H1 (cell line): Measurements from ENCODE around the gene PNMA3. TPM values are rescaled to one million over a fixed set of nuclear protein-coding genes. Genes with fewer than 3 reads are reported as not detected.

Source experiments
- CTCF ChIA-PET: fragments of 300-600 bp; sonication (Branson Sonifier 250); formaldehyde crosslinking; loops from one replicate; lab custom pipeline; 2021; ENCODE audit not compliant: partially characterized antibody; lab: Charles Lee
- POLR2A ChIA-PET: fragments of 300-600 bp; sonication (Branson Sonifier 250); formaldehyde crosslinking; loops from one replicate; lab custom pipeline; 2021; ENCODE audit warnings: inconsistent platforms; ENCODE audit not compliant: partially characterized antibody; lab: Charles Lee
- DNase-seq, 2 experiments: peaks; one replicate each; pipeline versions ENCODE4 v3.0.0 to v3.0.0-alpha.2; 2010 to 2022; ENCODE audit warnings: low spot score in 2 of 2, low read depth in 1 of 2, mixed read lengths in 1 of 2
- FAIRE-seq: peaks from 2 replicates; lab custom pipeline; 2011; peaks lifted over from hg19 to GRCh38; lab: Jason Lieb, UNC
- H2AFZ ChIP-seq: 2 replicates; pipeline ENCODE4 v1.8.1; 2012; ENCODE audit warnings: low read length, inconsistent platforms
- H2AK5ac ChIP-seq: 2 replicates; pipeline ENCODE4 v1.6.1; 2013; ENCODE audit warnings: low read depth, low read length
- H2BK120ac ChIP-seq: replicated peaks from 2 replicates; pipeline ENCODE3; 2013; ENCODE audit warnings: low read depth, low read length, inconsistent platforms
- H2BK12ac ChIP-seq: 2 replicates; pipeline ENCODE4 v1.6.1; 2013; ENCODE audit warnings: low read depth, low read length
- H2BK15ac ChIP-seq: 2 replicates; pipeline ENCODE4 v1.6.1; 2013; ENCODE audit warnings: low read length
- H2BK20ac ChIP-seq: 2 replicates; pipeline ENCODE4 v1.6.1; 2013; ENCODE audit warnings: low read length
- H2BK5ac ChIP-seq: 2 replicates; pipeline ENCODE4 v1.6.1; 2013; ENCODE audit warnings: low read depth, low read length
- H3K14ac ChIP-seq: 2 replicates; pipeline ENCODE4 v1.6.1; 2013; ENCODE audit warnings: inconsistent platforms; ENCODE audit not compliant: insufficient read length
- H3K18ac ChIP-seq: 2 replicates; pipeline ENCODE4 v1.6.1; 2013; ENCODE audit warnings: low read length; ENCODE audit errors: extremely low read depth
- H3K23ac ChIP-seq: 2 replicates; pipeline ENCODE4 v1.6.1; 2013; ENCODE audit warnings: inconsistent platforms; ENCODE audit not compliant: insufficient read length
- H3K23me2 ChIP-seq: 2 replicates; pipeline ENCODE4 v1.6.1; 2013; ENCODE audit warnings: low read depth, low read length
- H3K27ac ChIP-seq: 2 replicates; pipeline ENCODE4 v1.6.1; 2011; ENCODE audit warnings: low read depth, low read length, inconsistent platforms
- H3K27me3 ChIP-seq, 4 experiments: replicated peaks in 1 of 4; 1 replicate in 1 of 4; 2 replicates in 3 of 4; pipeline versions ENCODE4 v1.6.1 to v1.8.1; 2011 to 2013; ENCODE audit warnings: low read length in 3 of 4, mild to moderate bottlenecking in 3 of 4, inconsistent platforms in 2 of 4, mixed read lengths in 2 of 4, moderate library complexity in 1 of 4; ENCODE audit not compliant: control insufficient read depth in 3 of 4, insufficient read depth in 3 of 4; ENCODE audit errors: extremely low read depth in 1 of 4
- H3K36me3 ChIP-seq, 4 experiments: 2 replicates each; pipeline versions ENCODE4 v1.6.1 to v1.8.1; 2011 to 2013; ENCODE audit warnings: mild to moderate bottlenecking in 4 of 4, low read length in 3 of 4, moderate library complexity in 2 of 4, control low read depth in 1 of 4, inconsistent platforms in 1 of 4; ENCODE audit not compliant: insufficient read depth in 4 of 4, control insufficient read depth in 2 of 4
- H3K4ac ChIP-seq: replicated peaks from 2 replicates; pipeline ENCODE3; 2013; ENCODE audit warnings: low read length, low read depth, mixed read lengths, inconsistent platforms; ENCODE audit not compliant: insufficient read length
- H3K4me1 ChIP-seq, 4 experiments: replicated peaks in 1 of 4; 1 replicate in 1 of 4; 2 replicates in 3 of 4; pipeline versions ENCODE4 v1.6.1 to v1.8.1; 2011 to 2013; ENCODE audit warnings: low read length in 3 of 4, inconsistent platforms in 2 of 4, mixed read lengths in 1 of 4; ENCODE audit not compliant: insufficient read depth in 4 of 4, control insufficient read depth in 3 of 4
- H3K4me2 ChIP-seq, 2 experiments: 2 replicates each; pipeline versions ENCODE4 v1.6.1 to v1.8.1; 2011 to 2013; ENCODE audit warnings: low read depth in 2 of 2, low read length in 2 of 2, control low read depth in 1 of 2, inconsistent platforms in 1 of 2, mild to moderate bottlenecking in 1 of 2; ENCODE audit not compliant: insufficient read depth in 1 of 2
- H3K4me3 ChIP-seq, 4 experiments: fragments of 200-600, 300-600 bp in 1 of 4; sonication (generic), shearing (Covaris generic), sonication (Bioruptor Twin) in 1 of 4; 2 replicates each; pipeline versions ENCODE4 v1.5.1 to v1.8.1; 2011 to 2016; ENCODE audit warnings: low read length in 4 of 4, low read depth in 3 of 4, control low read depth in 2 of 4, inconsistent platforms in 2 of 4, mild to moderate bottlenecking in 2 of 4, mixed read lengths in 1 of 4, moderate library complexity in 1 of 4; ENCODE audit not compliant: insufficient read depth in 2 of 4; ENCODE audit errors: extremely low read depth in 1 of 4
- H3K56ac ChIP-seq: replicated peaks from 2 replicates; pipeline ENCODE3; 2013; ENCODE audit warnings: low read depth, mild to moderate bottlenecking, mixed read lengths, low read length, inconsistent platforms; ENCODE audit not compliant: insufficient read length
- H3K79me1 ChIP-seq: 2 replicates; pipeline ENCODE4 v1.6.1; 2013; ENCODE audit warnings: low read depth, low read length, control low read depth
- H3K79me2 ChIP-seq, 2 experiments: 2 replicates each; pipeline versions ENCODE4 v1.6.1 to v1.8.1; 2012 to 2013; ENCODE audit warnings: low read length in 2 of 2, mild to moderate bottlenecking in 2 of 2, inconsistent platforms in 1 of 2; ENCODE audit not compliant: insufficient read depth in 2 of 2, control insufficient read depth in 1 of 2
- H3K9ac ChIP-seq, 4 experiments: replicated peaks in 1 of 4; 1 replicate in 1 of 4; 2 replicates in 3 of 4; pipeline versions ENCODE4 v1.6.1 to v1.8.1; 2011 to 2013; ENCODE audit warnings: low read depth in 3 of 4, low read length in 3 of 4, control low read depth in 2 of 4, mild to moderate bottlenecking in 2 of 4, moderate library complexity in 2 of 4, inconsistent platforms in 1 of 4; ENCODE audit errors: extremely low read depth in 1 of 4
- H3K9me3 ChIP-seq, 2 experiments: 2 replicates each; pipeline versions ENCODE4 v1.6.1 to v1.8.1; 2012 to 2013; ENCODE audit warnings: mild to moderate bottlenecking in 2 of 2, moderate library complexity in 2 of 2, control low read depth in 1 of 2, inconsistent platforms in 1 of 2, low read depth in 1 of 2, low read length in 1 of 2, mixed read lengths in 1 of 2; ENCODE audit not compliant: insufficient read depth in 2 of 2
- H4K20me1 ChIP-seq, 2 experiments: replicated peaks in 1 of 2; 2 replicates each; pipeline versions ENCODE3 to v1.8.1; 2011 to 2013; ENCODE audit warnings: inconsistent platforms in 2 of 2, low read length in 2 of 2, mild to moderate bottlenecking in 1 of 2; ENCODE audit not compliant: insufficient read depth in 2 of 2, control insufficient read depth in 1 of 2
- H4K5ac ChIP-seq: 2 replicates; pipeline ENCODE4 v1.6.1; 2013; ENCODE audit warnings: low read length, low read depth, mixed read lengths, inconsistent platforms; ENCODE audit not compliant: insufficient read length
- H4K8ac ChIP-seq: 2 replicates; pipeline ENCODE4 v1.8.0; 2013; ENCODE audit warnings: mild to moderate bottlenecking, moderate library complexity, low read length, inconsistent platforms; ENCODE audit not compliant: insufficient read depth; ENCODE audit errors: extremely low read depth
- H4K91ac ChIP-seq: replicated peaks from 2 replicates; pipeline ENCODE3; 2013; ENCODE audit warnings: low read length, mixed read lengths, inconsistent platforms; ENCODE audit not compliant: insufficient read length
- BCL11A ChIP-seq, 2 experiments: IDR thresholded peaks; one replicate each; pipeline ENCODE4 v1.6.1; 2011; ENCODE audit warnings: low read depth in 2 of 2, low read length in 2 of 2, mild to moderate bottlenecking in 2 of 2
- CBX8 ChIP-seq: fragments of 300-800, 300-1000 bp; sonication (generic); IDR thresholded peaks from 2 replicates; pipeline ENCODE4 v1.7.1; 2016; ENCODE audit warnings: low read depth, low read length, borderline replicate concordance
- JUN ChIP-seq: IDR thresholded peaks from 2 replicates; pipeline ENCODE4 v1.6.1; 2011; ENCODE audit warnings: low read depth, mild to moderate bottlenecking, improper control_type of control experiment, low read length
- KDM1A ChIP-seq: fragments of 200-600, 300-600 bp; sonication (generic); IDR thresholded peaks from 2 replicates; pipeline ENCODE4 v1.7.1; 2016; ENCODE audit warnings: mild to moderate bottlenecking, low read length, borderline replicate concordance
- NRF1 ChIP-seq: IDR thresholded peaks from 2 replicates; pipeline ENCODE4 v1.6.1; 2011; ENCODE audit warnings: mild to moderate bottlenecking, low read depth, low read length, improper control_type of control experiment
- POLR2AphosphoS5 ChIP-seq: IDR thresholded peaks from 2 replicates; pipeline ENCODE4 v1.6.1; 2011; ENCODE audit warnings: low read depth, low read length
- POU5F1 ChIP-seq: IDR thresholded peaks from 2 replicates; pipeline ENCODE4 v1.6.1; 2011; ENCODE audit warnings: low read depth, mild to moderate bottlenecking, low read length, moderate library complexity
- SAP30 ChIP-seq: fragments of 300-600 bp; sonication (generic); IDR thresholded peaks from 2 replicates; pipeline ENCODE4 v1.7.1; 2012; ENCODE audit warnings: low read length, moderate library complexity, mild to moderate bottlenecking, inconsistent platforms; ENCODE audit not compliant: insufficient read depth, insufficient replicate concordance
- SIN3A ChIP-seq, 2 experiments: IDR thresholded peaks in 1 of 2; conservative IDR thresholded peaks in 1 of 2; 2 replicates each; pipeline ENCODE4 v1.6.1; 2011 to 2012; ENCODE audit warnings: low read length in 2 of 2, improper control_type of control experiment in 1 of 2, low read depth in 1 of 2, mild to moderate bottlenecking in 1 of 2
- SP1 ChIP-seq: IDR thresholded peaks from 2 replicates; pipeline ENCODE4 v1.6.1; 2011; ENCODE audit warnings: low read depth, low read length
- TAF7 ChIP-seq: optimal IDR thresholded peaks from 2 replicates; pipeline ENCODE3; 2011; ENCODE audit warnings: low read depth, mild to moderate bottlenecking, inconsistent platforms, low read length, moderate library complexity, borderline replicate concordance
- YY1 ChIP-seq: IDR thresholded peaks from 2 replicates; pipeline ENCODE4 v1.6.1; 2011; ENCODE audit warnings: low read depth, mild to moderate bottlenecking, low read length
- WGBS, 2 experiments: shearing (Covaris generic) in 1 of 2; methylation state at CpG; one replicate each; pipeline versions ENCODE4 v1.1.6 to v1.1.7; 2013 to 2015; ENCODE audit warnings: low lambda C conversion rate in 2 of 2, mixed read lengths in 2 of 2, inconsistent platforms in 1 of 2, low coverage in 1 of 2, missing lambda C conversion rate in 1 of 2; ENCODE audit not compliant: insufficient replicate concordance in 2 of 2, insufficient coverage in 1 of 2, insufficient read length in 1 of 2; ENCODE audit errors: extremely low coverage in 1 of 2, missing lambda C conversion rate in 1 of 2; 5-methylcytosine and 5-hydroxymethylcytosine counted together
- polyA plus RNA-seq, 7 experiments: library from polyadenylated mRNA; depleted of rRNA in 3 of 7; stranded (reverse) in 5 of 7; unstranded in 2 of 7; fragments of >200 nt in 5 of 7; fragments of 200-250 nt in 2 of 7; gene quantifications; 1 replicate in 5 of 7; 2 replicates in 1 of 7; 4 replicates in 1 of 7; pipeline versions ENCODE4 v1.2.1 to v1.2.3, GENCODE V29; 2011 to 2013; ENCODE audit warnings: missing spikeins in 2 of 7, mixed read lengths in 2 of 7
- total RNA-seq: library from RNA; stranded (reverse); fragmentation: NEBNext Ultra II Directional; extraction: Animal tissue kit (Norgen Biotek cat#: 25700); gene quantifications from 2 replicates; pipeline ENCODE4 v1.2.1, GENCODE V29; 2021
- TF ChIP-seq, protein P1 (sequence below): IDR thresholded peaks from 2 replicates; pipeline ENCODE4 v1.6.1; 2012; ENCODE audit warnings: inconsistent platforms
- TF ChIP-seq, protein P2 (sequence below): IDR thresholded peaks from 2 replicates; pipeline ENCODE4 v1.6.1; 2012; ENCODE audit warnings: inconsistent platforms

PNMA3 gene
- total and polyA plus RNA-seq, 2 of the 8 experiments (the other 6 are each of a cell fraction or from before 2014, with no cell fraction given), result 3.3 to 6.9 TPM

DNA sequence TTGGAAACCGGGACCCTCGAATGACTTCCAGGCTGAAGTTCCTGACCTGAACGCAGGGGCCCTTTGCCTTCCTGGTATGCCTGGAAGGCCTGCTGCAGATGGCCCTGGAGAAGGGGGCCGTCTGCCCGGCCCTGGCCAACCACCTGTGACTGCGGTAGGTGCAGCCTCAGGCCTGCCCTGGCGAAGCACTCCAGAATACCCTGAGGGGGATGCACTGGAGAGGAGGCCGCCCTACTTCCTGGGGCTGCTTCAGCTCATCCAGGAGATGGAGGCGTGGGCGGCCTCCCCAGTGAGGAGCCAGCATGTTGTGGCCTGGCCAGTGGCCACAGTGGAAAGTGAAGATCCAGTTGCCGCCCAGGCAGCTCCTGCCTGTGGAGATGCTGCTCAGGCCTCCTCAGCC, 26.4 kb upstream of the PNMA3 start:
- Histone ChIP-seq H2BK20ac (no peak overlapping the region), H2AK5ac (no peak overlapping the region), H2BK5ac (no peak overlapping the region), H3K4ac (no peak overlapping the region), H4K5ac (no peak overlapping the region), H4K20me1 (no peaks in the 10 kb centered on the region), H3K4me1 (no peaks in the 10 kb centered on the region; a peak in 1 of 7 replicates), H3K23ac (no peak overlapping the region), H2BK120ac (no peak overlapping the region), H3K23me2 (no peaks in the 10 kb centered on the region), H3K14ac (no peak overlapping the region), H3K27me3 (peaks cover 0 to 3% (median 0%) of the 10 kb centered on the region in 4 experiments; a peak in 1 of 7 replicates), H3K9me3 (no peaks in the 10 kb centered on the region), H4K91ac (no peak overlapping the region), H3K18ac (no peak overlapping the region), H3K79me2 (no peaks in the 10 kb centered on the region), H3K27ac (no peak overlapping the region), H2BK15ac (no peak overlapping the region), H2AFZ (no peak overlapping the region), H3K56ac (no peak overlapping the region), H2BK12ac (no peak overlapping the region), H3K36me3 (no peaks in the 10 kb centered on the region), H4K8ac (0 out of 2 replicates have a peak overlapping the region, but pooled peaks have one; percentile 35), H3K9ac (no peak overlapping the region), H3K4me2 (no peak overlapping the region), H3K79me1 (no peaks in the 10 kb centered on the region), H3K4me3 (no peak overlapping the region)
- DNase-seq, result no peak
- 83% methylated on average over 8 of the region's 11 CpGs; no CpG with 5 or more reads in 1 of the 2 experiments for WGBS, 2 experiments
- POLR2A ChIA-PET, result no interaction called here
- CTCF ChIA-PET, result interaction anchor here (0.6 to 1.1 kb wide), 6 partner anchors 64 to 556 kb away, joined by 3 to 6 read pairs (median 4); no protein-coding TSS in a partner anchor
- FAIRE-seq, result no peak
- TF ChIP-seq SP1 (no peak), TAF7 (no peak), JUN (no peak), POU5F1 (no peak), POLR2AphosphoS5 (no peak), KDM1A (no peak), YY1 (no peak), NRF1 (no peak), SAP30 (no peak), SIN3A (conservative IDR thresholded peaks at IDR 0.05 in 1 of 2, IDR thresholded peaks at IDR 0.05 in 1 of 2; ENCODE audit: low read depth in 1 of 2, low read length in 2 of 2) (no peak), CBX8 (no peak), BCL11A (IDR thresholded peaks at IDR 0.05; ENCODE audit: low read depth in 2 of 2, low read length in 2 of 2) (no peak)
- TF ChIP-seq, protein P1, sequence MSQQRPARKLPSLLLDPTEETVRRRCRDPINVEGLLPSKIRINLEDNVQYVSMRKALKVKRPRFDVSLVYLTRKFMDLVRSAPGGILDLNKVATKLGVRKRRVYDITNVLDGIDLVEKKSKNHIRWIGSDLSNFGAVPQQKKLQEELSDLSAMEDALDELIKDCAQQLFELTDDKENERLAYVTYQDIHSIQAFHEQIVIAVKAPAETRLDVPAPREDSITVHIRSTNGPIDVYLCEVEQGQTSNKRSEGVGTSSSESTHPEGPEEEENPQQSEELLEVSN, result no peak
- TF ChIP-seq, protein P2, sequence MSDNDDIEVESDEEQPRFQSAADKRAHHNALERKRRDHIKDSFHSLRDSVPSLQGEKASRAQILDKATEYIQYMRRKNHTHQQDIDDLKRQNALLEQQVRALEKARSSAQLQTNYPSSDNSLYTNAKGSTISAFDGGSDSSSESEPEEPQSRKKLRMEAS, result no peak
